Calu3 (cell line): Measurements from ENCODE around the gene CDK6. TPM values are rescaled to one million over a fixed set of nuclear protein-coding genes. Genes with fewer than 3 reads are reported as not detected.

Experiments used
- BruUV-seq: library from RNA; stranded (reverse); fragments of 400-500 nt; replicated peaks from 2 replicates; lab custom pipeline; 2021; lab: Mats Ljungman, UMichigan
- CTCF ChIA-PET: fragments of 300-600 bp; sonication (Branson Sonifier 250); formaldehyde crosslinking; loops from one replicate; lab custom pipeline; 2022; ENCODE audit warnings: antibody characterized with exemption; lab: Charles Lee
- DNase-seq: peaks from one replicate; pipeline ENCODE4 v3.0.0; 2022
- H3K27ac Mint-ChIP-seq: one replicate; pipeline ENCODE4 v1.8.0; 2022; ENCODE audit warnings: mixed read lengths; ENCODE audit not compliant: unreplicated experiment
- H3K27me3 Mint-ChIP-seq: one replicate; pipeline ENCODE4 v1.8.0; 2022; ENCODE audit warnings: mixed read lengths; ENCODE audit not compliant: unreplicated experiment
- H3K36me3 Mint-ChIP-seq: one replicate; pipeline ENCODE4 v1.8.0; 2022; ENCODE audit warnings: mild to moderate bottlenecking, moderate library complexity, mixed read lengths; ENCODE audit not compliant: insufficient read depth, unreplicated experiment
- H3K4me1 Mint-ChIP-seq: one replicate; pipeline ENCODE4 v1.8.0; 2022; ENCODE audit warnings: mild to moderate bottlenecking, low read depth, mixed read lengths; ENCODE audit not compliant: unreplicated experiment
- H3K4me3 Mint-ChIP-seq: one replicate; pipeline ENCODE4 v1.8.0; 2022; ENCODE audit warnings: mild to moderate bottlenecking, low read depth, moderate library complexity, mixed read lengths; ENCODE audit not compliant: unreplicated experiment
- H3K9me3 Mint-ChIP-seq: one replicate; pipeline ENCODE4 v1.8.0; 2022; ENCODE audit warnings: low read depth, mixed read lengths; ENCODE audit not compliant: unreplicated experiment
- intact Hi-C: fragments of 100-400 bp; cut with micrococcal nuclease; formaldehyde crosslinking; loops from one replicate; pipeline ENCODE4 v1.10.0; 2022; ENCODE audit not compliant: unreplicated experiment
- total RNA-seq: library from RNA; stranded (reverse); gene quantifications from 2 replicates; pipeline ENCODE4 v1.2.3, GENCODE V29; 2022
- TF ChIP-seq, protein P1 (sequence below): fragments of 200-600 bp; IDR thresholded peaks from one replicate; pipeline ENCODE4 v1.8.0; 2022; ENCODE audit warnings: antibody characterized with exemption; ENCODE audit not compliant: unreplicated experiment

CDK6 gene
- total RNA-seq, 1 experiment from 2014 or later = 87.9 TPM

DNA sequence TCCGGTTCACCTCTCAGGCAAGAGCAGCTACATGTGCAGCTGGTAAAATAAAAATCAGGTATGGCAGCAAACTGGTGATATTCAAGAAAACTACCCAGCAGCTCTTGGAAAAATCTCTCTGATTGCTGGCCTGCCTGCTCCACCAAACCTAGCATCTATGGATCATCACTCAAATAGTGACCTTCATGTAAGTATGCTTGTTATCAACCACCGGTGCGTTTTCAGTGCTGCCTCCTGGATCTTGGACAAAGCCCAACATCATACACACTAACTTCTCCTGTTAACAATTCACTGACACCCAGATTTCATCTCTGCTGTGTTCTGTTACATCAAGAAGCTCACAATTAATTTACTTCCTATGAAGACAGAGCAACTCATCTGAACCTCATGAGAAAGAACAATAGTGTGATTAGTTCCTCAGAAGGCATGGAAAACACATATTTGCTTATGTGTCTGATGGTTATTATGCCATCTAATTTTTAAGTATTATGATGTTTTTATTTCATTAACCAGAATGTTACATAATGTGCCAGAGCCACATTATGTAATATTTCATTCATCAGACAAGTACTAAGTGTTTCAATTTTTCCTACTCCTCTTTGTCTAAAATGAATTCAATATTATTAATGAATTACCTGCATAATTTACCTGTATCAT lies 8.8 kb downstream of the CDK6 start:
- BruUV-seq = no TSS peak
- CTCF ChIA-PET = interaction anchor here (0.9 kb wide), 1 partner anchor 132 kb away, joined by 3 read pairs; no protein-coding TSS in a partner anchor
- Mint-ChIP-seq H3K36me3 (peaks cover 43% of the 10 kb centered on the region), H3K4me3 (peak overlapping the region; percentile 64), H3K4me1 (peaks cover 35% of the 10 kb centered on the region), H3K9me3 (peaks cover 3% of the 10 kb centered on the region), H3K27me3 (no peaks in the 10 kb centered on the region), H3K27ac (peak overlapping the region; percentile 31)
- TF ChIP-seq, protein P1, sequence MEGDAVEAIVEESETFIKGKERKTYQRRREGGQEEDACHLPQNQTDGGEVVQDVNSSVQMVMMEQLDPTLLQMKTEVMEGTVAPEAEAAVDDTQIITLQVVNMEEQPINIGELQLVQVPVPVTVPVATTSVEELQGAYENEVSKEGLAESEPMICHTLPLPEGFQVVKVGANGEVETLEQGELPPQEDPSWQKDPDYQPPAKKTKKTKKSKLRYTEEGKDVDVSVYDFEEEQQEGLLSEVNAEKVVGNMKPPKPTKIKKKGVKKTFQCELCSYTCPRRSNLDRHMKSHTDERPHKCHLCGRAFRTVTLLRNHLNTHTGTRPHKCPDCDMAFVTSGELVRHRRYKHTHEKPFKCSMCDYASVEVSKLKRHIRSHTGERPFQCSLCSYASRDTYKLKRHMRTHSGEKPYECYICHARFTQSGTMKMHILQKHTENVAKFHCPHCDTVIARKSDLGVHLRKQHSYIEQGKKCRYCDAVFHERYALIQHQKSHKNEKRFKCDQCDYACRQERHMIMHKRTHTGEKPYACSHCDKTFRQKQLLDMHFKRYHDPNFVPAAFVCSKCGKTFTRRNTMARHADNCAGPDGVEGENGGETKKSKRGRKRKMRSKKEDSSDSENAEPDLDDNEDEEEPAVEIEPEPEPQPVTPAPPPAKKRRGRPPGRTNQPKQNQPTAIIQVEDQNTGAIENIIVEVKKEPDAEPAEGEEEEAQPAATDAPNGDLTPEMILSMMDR = no peak
- intact Hi-C loops = loop anchor here (5.0 to 10.0 kb wide), 3 partner anchors 65 to 195 kb away; no protein-coding TSS in a partner anchor
- DNase-seq = no peak

DNA sequence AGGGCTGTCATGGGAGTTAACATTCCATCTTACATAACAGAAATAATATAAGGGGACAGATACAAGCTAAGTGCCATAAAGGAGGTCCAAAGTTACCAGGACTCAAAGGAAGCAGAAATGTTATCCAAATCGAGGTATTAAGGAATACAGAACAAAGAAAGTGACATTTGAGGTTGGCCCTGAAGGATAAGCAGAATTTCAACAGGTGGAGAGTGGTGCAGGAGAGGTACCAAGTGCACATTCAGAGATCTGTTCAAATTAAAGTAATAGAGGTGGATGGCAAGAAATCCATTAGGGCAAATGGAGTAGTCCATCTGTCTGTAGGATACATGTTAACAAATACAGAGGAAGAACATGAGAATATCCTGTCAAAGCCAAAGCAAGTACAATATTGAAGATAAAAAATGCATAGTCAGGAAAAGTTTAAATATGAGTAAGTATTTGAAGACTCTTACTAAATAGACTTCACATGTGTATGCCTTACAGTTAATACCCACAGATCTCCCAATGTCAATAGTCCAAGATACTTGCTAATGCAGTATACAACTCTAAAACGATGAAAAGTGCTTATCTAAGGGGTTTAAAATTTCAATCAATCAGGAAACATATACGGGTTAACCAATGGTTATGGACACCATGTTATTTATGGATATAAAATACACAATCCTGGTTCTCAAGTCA lies 10.0 kb downstream of the CDK6 start:
- no TSS peak for BruUV-seq
- peaks cover 36% of the 10 kb centered on the region for H3K4me1 Mint-ChIP-seq
- peak overlapping the region; percentile 7 for H3K4me3 Mint-ChIP-seq
- CTCF ChIA-PET = no interaction called here
- TF ChIP-seq, protein P1 = no peak
- no peak for DNase-seq
- intact Hi-C loops = loop anchor here (5.0 to 10.0 kb wide), 3 partner anchors 64 to 194 kb away; no protein-coding TSS in a partner anchor
- peaks cover 33% of the 10 kb centered on the region for H3K36me3 Mint-ChIP-seq
- H3K27me3 Mint-ChIP-seq = no peaks in the 10 kb centered on the region
- peaks cover 3% of the 10 kb centered on the region for H3K9me3 Mint-ChIP-seq
- peak overlapping the region; percentile 16 for H3K27ac Mint-ChIP-seq

DNA sequence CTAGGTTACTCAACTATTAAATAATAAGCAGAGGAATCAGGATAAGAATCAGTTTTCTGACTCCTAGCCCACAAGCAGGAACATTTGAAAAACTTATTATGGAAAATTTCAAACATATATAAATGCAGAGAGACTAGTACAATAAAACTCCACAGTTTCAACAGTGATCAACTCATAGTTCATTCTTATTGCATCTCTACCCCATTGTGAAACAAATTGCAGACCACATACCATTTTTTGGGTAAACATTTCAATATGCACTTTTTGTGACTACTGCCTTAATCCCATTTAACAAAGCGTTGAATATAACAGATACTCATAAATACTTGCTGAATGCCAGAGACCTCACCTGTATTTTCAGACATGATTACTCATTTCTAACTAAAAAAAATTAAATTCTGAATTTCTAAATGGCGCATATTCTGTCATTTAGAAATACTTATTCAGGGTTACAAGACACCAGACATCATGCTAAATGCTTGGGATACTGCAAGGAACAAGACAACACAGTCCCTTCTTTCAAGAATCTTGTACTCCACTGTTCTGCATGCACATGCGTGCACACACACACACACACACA lies 11.4 kb downstream of the CDK6 start:
- no peak overlapping the region for H3K4me3 Mint-ChIP-seq
- TF ChIP-seq, protein P1 = no peak
- H3K9me3 Mint-ChIP-seq = peaks cover 3% of the 10 kb centered on the region
- CTCF ChIA-PET = no interaction called here
- no peaks in the 10 kb centered on the region for H3K27me3 Mint-ChIP-seq
- no peak for DNase-seq
- peaks cover 36% of the 10 kb centered on the region for H3K4me1 Mint-ChIP-seq
- no TSS peak for BruUV-seq
- peaks cover 26% of the 10 kb centered on the region for H3K36me3 Mint-ChIP-seq
- intact Hi-C loops = loop anchor here (2.0 to 10.0 kb wide), 4 partner anchors 63 to 193 kb away; no protein-coding TSS in a partner anchor
- no peak overlapping the region for H3K27ac Mint-ChIP-seq

DNA sequence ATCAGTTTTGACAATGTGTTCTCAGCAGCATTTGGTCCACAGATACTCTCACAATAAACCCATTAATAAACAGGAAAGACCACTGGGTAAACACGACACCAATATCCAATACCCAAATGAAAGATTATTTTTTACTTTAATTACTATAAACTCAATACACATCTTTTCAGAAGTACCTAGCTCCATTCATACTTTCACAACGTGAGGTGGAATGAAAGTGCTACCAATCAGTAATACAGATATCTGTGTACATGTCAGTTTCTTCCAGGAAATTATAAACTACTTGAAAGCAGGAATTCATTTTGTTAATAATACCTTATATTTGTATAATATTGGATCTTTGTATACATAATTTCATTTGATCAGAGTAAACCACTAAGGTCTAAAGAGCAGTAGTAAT lies 11.9 kb downstream of the CDK6 start:
- Mint-ChIP-seq H3K27ac (no peak overlapping the region), H3K9me3 (peaks cover 3% of the 10 kb centered on the region), H3K4me3 (no peak overlapping the region), H3K36me3 (peaks cover 30% of the 10 kb centered on the region), H3K27me3 (no peaks in the 10 kb centered on the region), H3K4me1 (peaks cover 36% of the 10 kb centered on the region)
- no peak for DNase-seq
- TF ChIP-seq, protein P1 = no peak
- intact Hi-C loops = loop anchor here (2.0 to 10.0 kb wide), 2 partner anchors 80 to 134 kb away; no protein-coding TSS in a partner anchor
- CTCF ChIA-PET = interaction anchor here (1.4 kb wide), 1 partner anchor 126 kb away, joined by 5 read pairs; no protein-coding TSS in a partner anchor
- BruUV-seq = no TSS peak
